RPMI8226 (cell line): ENCODE data around the gene CLHC1.
"Not testable (repeated sequence)": the region's sequence is repeated elsewhere in the genome, so short reads cannot be mapped to it uniquely, and the experiment has no call there.

Source experiments
- DNase-seq: peaks from one replicate; pipeline ENCODE4 v3.0.0-alpha.2; 2015

The CLHC1 gene

DNA sequence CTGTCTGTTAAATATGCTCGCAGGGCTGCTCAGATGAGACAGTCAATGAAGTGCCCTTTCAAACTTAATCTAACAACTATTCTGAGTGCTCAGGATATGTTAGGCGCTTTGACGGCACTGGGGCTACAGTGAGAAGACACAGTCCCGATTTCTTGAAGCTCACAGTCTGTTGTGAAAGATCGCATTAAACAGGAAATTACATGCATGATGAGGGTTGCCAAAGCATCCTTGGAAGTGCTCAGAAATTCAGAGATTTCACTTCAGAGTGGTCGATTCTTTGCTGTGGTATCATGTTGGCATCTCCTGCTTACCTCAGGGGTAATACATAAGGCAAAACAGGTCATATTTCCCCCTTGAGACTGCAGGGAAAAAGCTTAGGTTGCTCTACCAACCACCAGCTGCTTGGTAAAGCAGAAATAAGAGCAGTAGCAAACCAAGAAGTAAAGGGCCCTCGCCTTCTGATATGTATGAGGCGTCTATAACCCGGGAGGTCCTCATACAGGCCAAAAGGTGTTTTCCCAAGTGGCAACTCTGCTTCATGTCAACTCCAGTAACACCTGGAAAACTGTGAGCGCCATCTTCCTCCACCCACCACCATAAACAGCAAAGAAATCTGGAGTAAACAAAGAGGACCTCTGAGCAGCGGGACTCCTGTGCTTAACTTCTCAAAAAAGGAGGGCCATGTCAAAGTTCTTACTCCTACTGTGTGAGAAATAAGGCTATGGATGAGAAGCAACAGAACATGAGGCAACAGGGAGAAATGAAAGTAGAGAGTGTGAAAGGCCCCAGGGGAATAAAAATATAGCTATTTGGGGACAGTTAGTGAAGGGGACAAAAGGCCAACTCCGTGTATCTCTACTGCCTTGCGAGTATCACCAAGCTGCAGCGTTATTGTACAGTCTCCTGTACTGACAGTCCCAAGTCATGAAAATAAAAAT lies 79.3 kb downstream of the CLHC1 start:
- no peak for DNase-seq

DNA sequence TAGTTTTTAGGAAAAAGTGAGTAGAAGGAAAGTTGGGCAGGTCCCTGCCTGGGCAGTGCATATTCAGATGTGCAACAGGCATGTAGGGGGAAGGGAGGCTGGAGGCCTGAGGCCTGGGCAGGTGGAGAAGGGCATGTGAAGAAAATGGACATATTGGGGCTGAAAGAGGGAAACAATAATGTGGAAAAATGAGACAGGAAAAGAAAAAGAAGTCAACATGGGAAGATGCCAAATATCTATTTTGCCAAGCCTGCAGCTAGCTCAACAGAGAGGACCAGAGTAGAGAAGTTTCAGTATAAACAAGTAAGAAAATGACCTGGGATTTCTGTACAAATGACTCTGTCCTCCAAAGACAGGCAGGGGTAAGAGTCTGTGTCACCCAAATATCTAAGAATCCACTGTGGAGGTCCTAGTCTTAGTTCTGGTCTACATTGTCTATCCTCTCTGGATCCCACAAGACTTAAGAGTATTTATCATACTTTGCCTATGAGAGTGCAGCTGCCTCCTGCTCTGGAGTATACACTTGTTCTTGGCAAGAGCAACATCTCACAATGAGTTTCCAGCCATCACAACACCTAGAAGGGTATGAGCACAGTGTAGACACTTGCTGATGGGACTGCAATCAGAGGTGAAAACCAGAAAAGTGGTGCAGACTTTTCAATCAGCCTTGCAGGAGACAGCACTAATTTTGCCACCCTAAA lies 80.2 kb downstream of the CLHC1 start:
- no peak for DNase-seq

DNA sequence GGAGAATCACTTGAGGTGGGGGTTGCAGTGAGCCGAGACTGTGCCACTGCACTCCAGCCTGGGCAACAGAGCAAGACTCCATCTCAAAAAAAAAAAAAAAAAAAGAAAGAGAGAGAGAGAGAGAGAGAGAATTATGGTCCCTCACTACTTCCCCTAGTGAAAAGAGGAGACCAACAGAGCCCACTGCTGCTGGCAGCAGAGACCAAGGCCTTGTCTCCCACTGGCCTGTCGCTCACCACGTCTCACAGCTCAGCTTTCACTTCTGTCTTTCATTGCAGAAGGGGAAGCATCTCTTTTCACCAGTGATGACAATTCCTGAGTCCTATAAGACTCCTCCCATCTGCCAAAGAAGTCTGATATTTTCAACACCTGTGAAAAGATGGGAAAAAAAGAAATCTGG lies 81.3 kb downstream of the CLHC1 start:
- peak; percentile 37 for DNase-seq

DNA sequence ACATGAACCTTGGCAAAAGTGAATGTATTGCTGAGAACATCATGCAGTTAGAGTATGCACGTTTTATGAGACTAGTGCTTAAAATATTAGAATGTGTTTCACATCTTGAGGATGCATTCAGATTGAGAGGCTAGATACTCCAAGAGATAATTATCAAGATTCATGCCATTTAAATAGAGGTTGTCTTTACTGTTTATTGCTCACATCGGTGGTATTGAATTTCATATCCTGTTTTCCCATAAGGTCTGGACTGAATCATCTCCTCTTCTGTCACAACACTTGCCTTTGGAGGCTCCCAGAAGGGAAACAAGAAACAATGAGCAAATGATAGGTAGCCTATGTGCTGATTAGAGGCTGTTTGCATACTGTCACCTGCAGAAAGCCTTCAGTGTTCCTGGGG lies 83.8 kb downstream of the CLHC1 start:
- DNase-seq, result no peak

DNA sequence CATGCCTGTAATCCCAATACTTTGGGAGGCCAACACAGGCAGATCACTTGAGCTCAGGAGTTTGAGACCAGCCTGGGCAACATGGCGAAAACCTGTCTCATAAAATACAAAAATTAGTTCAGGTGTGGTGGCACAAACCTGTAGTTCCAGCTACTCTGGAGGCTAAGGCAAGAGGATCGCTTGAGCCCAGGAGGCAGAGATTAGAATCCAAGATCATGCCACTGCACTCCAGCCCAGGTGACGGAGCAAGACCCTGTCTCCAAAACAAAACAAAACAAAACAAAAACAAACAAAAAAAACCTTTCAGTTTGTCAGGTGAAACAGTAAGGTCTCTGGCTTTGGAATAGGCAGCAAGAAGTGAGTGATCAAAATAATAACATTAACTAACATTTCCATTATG lies 84.6 kb downstream of the CLHC1 start:
- no peak for DNase-seq

DNA sequence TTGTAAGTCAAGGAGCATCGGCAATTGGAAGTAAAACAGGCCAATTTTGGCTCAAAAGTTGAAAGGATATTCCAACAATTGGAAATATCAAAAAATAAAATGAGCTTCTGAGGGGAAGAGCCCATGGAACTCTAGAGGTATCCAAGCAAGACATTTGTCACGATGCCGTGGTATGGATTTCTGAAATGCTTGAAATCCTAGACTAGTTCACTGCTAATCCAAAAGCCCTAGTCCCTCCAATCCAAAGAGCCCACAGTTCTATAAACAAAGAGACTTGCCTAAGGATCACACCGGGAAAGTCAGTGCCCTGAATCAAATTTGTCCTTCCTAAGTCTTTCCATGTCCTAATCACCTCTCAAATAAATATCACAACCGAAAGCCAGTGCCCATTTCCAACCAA lies 85.1 kb downstream of the CLHC1 start:
- DNase-seq, result no peak

DNA sequence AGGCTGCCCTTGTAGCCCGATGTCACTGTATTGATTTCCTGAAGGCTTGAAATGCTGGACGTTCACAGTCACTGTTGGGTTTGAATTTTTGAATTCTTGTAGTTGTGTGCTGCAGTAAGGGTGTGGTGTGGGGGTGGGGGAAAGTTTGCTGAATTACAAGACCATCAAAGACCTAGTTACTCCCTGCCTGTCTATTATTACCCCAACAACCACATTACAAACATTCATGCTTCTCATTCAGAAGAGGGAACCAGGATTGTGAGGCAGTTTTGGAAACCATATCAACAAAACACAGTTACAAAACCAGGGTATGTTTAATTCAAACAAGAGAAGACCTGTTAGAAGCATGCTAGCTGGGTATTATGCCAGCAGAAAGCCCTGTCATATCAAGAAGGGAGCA lies 85.8 kb downstream of the CLHC1 start:
- DNase-seq, result no peak

DNA sequence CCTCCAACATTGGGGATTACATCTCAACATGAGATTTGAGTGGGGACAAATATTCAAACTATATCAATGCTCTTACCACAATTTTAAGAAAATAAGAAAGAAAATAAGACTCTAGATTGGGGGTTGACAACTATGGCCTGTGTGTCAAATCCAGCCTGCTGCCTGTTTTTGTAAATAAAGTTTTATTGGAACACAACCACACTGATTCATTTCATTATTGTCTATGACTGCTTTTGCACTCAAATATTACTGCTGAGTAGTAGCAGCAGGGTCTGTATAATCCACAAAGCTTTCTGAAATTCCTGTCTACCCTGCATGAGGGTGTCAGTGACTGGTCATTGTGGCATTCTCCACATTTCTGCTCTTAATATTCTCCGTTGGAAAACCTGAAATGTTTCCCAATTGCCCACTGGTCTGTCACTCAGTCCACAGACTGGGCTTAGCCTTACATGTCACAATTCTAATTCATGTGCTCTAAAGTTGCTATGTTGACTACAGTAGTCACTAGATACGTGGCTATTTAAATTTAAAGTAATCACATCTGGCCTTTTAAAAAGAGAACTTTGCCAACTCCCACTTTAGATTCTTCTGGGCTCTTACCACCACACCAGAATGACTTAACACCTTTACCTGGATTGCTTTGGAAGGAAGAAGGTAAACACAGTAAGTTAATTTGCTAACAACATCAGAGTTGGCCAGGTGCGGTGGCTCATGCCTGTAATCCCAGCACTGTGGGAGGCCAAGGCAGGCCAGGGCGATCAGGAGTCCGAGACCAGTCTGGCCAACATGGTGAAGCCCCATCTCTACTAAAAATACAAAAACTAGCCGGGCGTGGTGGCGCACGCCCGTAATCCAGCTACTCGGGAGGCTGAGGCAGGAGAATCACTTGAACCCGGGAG lies 86.9 kb downstream of the CLHC1 start:
- no peak for DNase-seq

DNA sequence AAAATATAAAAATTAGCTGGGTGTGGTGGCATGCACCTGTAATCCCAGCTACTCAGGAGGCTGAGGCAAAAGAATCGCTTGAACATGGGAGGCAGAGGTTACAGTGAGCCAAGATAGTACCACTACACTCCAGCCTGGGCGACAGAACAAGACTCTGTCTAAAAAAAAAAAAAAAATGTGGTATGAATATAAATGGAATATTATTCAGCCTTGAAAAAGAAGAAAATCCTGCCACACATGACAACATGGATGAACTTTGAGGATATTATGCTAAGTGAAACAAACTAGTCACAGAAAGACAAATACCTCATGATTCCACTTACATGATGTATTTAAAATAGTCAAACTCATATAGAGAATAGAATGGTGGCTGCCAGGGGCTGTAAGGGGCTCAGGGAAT lies 88.4 kb downstream of the CLHC1 start:
- DNase-seq, result not testable (repeated sequence)

DNA sequence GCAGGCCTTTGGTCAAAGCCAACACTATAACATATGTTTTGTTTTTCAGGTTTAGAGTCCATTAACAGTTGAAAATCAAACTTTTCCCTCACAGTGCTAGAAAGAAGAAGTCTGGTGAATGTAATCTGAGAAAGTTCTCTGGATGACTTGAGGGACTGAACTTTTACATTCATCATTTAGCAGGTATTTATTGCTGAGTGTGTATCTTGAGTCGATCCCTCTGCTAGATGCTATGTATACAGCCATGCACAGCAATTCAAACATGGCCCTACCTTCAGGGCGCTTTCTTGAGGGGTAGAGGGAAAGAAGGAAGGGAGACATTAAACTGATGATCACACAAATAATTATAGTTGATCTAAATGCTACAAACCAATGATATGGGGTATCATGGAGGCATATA lies 89.6 kb downstream of the CLHC1 start:
- no peak for DNase-seq

DNA sequence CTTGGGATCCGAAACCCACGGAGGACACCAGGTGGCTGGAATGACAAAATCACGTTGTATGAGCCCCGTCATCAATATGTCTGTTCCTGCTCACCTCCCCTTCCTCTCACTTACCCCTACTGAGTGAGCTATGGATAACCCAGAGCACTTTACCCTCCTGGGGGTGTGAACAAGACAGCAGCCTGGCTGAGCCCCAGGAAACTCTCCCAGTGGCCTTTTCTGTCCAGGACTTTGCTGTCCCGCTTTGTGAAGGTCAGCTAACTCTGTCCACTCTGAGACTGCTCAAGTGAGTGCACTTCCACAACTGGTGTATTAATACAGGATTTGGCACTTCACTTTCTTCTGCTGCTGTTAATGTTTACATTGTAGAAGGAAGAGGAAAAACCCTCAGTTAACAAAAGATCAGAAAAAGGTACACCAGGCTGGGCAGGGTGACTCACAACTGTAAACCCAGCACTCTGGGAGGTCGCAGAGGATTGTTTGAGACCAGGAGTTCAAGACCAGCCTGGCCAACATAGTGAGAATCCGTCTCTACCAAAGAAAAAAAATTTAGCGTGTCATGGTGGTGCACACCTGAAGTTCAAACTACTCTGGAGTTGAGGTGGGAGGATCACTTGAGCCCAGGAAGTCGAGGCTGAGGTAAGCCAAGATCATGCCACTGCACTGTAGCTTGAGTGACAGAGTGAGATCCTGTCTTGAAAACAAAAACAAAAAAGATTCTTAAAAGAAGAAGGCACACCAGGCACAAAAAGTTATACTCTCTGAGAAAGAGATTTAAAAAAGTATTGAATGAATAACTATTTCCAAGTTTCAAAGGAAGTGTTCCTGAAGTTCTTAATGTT lies 90.3 kb downstream of the CLHC1 start:
- no peak for DNase-seq

DNA sequence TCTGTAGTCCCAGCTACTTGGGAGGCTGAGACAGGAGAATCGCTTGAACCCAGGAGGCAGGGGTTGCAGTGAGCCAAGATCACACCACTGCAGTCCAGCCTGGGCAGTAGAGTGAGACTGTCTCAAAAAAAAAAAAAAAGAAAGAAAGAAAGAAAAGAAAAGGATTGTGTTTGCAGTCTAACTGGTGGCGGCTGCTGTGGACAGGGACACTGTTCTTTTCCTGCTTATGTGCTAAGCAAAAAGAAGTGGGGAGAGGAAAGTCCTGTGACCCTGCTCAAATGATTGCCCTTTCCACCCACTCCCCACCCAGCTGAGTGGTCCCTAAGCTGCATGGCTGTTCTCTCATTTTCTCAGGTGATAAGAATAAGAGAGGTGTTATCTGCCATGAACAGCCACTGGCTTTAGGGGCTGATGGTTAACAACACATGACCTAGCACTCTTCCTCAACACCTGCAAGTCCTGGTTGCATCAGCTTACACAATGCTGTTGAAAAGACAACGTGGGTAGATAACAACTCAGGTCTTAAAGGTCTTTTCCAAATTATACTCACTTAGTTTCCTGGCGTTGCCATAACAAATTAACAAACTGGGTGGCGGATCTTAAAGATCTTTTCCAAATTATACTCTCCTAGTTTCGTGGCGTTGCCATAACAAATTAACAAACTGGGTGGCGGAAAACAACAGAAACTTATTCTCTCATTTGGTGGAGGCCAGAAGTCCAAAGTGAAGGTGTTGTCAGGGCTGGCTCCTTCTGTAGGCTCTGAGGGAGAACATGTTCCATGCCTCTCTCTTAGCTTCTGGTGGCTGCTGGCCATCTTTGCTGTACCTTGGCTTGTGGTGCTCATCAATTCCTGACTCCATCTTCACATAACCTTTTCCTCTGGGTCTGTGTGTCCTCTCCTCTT lies 91.5 kb downstream of the CLHC1 start:
- DNase-seq, result no peak

DNA sequence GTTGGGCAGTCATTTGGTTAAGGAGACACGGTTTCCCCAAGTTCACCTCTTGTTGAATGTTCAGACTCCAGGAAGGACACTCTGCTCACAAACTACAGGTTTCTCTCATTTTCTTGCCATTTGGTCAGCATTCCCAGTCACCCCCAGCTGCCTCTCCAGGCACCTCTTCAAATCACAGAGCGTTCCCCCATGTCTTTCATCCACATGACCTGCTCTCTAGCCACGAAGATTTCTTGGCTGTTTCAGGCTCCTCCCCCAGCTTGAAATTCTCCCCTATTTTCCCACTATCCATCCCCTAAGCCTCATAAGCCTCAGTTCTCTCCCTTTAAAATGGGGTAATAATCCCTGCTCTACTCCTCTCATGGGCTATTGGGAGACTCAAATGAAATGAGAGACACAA lies 92.8 kb downstream of the CLHC1 start:
- no peak for DNase-seq

DNA sequence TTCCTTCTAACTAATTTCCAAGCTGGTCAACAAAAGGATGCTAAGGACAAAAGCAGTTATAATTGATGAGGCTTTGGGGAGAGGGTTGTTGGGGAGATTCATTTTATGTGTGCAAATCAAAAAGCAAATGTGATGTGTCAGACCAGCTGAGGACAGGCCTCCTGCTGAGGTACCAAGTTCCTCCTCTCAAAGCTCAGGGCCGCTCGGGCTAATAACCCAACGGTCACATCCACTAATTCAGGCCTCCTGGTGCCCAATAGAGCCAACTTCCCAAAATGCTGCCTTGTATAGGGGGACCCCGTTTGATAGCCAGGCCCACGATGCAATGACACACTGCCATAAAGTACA lies 93.2 kb downstream of the CLHC1 start:
- no peak for DNase-seq

DNA sequence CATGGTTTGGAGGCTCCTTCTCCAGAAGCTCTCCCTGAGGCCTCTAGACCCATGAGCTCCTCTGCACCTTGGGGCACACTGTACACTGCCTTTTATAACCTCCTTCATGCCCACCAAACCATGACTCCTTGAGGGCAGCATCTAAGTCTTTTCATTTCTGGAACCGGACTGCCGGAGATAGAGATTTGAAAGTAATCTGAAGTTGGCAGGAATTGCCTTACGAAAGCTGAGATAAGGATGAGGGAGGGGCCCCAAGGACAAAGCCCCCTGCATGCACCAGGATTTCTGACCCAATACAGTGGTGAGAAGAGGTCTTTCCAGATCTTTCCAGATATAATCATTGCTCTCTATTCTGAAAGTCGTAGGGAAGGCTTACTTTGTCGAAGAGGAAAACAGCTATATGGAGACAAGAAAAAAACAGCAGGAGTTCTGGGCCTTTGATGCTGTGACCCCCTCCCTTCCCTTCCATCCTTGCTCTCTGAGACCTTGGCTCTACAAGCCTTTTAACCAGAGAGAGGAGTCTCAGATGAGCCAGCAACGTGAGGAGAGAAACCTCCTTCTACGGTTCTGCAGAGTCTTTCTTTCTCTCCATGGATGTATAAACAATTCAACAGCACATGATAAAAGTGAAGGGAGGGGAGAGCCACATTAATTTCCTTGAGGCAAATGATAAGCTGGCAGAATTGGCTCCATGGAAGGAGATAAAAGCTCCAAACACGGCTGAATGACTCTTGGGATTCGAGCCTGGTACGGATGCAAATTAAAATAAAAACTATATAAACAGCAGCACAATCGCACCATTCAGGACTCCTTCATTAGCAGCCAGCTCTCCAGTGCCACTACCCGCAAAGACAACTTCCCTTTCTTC lies 93.8 kb downstream of the CLHC1 start:
- no peak for DNase-seq

DNA sequence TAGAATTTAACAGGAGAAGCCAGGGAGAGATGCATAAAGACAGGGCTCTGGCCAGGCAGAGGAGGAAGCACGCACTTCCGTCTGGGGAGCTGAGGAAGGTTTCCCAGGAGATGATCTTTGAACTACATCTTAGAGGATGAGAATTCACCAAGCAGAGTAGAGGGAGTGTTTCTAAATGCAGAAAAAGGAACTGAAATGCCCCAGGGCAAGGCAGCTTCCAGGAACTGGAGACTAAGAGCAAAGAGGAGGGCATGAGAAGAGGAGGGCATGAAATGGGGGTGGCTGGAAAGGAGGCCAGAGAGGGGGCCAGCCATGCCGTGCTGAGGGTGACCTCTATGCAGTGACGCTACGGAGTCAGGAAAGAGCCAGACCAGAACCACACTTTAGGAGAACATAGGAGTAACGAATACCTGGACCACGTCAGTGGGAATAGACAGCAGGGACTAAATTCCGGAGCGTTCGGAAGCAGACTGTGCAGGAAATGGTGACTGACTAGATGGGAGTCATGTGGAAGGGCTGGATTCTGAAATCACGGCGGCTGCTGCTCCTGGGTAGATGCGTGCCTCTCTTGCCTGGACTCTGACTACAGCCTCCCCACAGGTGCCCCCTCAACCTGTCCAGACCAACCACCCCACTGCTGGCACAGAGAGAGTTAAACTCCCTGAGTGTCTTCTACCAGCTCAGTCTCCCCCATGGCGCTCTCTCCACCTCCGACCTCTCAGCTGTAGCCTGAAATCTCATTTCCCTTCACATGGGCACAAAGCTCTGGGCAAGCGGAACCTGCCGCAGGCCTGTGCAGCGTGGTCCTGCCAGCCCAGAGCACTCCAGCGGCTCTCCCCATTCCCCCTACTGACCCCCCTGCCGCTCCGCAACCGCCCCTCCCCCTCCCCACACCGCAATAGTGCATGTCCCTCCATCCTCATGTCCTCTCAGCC lies 94.8 kb downstream of the CLHC1 start:
- peak; percentile 15 for DNase-seq

DNA sequence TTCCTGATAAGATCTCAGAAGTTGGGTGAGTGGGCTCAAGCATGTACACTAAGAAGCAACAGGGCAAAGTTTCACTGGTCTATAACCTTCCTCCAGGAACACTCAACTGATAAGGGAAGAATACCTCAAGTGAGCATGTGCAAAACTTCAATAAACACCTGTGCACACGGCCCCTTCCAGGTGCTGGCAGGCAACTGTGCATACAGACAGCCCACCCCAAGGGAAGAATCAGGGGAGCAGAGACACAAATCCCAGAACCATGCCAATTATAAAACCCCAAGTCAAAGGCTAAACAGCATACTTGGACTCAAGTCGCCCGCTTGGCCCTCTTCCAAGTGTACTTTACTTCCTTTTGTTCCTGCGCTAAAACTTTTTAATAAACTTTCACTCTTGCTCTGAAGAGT lies 96.0 kb downstream of the CLHC1 start:
- peak; percentile 49 for DNase-seq

DNA sequence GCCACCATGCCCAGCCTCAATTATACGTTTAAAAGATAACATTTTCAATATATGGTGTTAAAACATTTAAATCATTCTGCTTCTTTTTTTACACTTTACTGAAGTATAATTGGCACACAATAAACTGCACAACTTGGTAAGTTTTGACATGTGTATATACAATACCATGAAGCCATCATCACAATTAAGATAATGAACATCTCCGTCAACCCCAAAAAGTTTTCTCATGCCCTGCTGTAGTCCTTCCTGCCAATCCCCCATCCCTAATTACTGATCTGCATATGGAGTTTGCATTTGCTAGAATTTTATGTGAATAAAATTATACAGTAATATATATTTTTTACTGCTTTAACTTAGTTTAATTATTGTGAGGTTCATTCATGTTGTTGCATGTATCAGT lies 96.6 kb downstream of the CLHC1 start:
- DNase-seq, result no peak

DNA sequence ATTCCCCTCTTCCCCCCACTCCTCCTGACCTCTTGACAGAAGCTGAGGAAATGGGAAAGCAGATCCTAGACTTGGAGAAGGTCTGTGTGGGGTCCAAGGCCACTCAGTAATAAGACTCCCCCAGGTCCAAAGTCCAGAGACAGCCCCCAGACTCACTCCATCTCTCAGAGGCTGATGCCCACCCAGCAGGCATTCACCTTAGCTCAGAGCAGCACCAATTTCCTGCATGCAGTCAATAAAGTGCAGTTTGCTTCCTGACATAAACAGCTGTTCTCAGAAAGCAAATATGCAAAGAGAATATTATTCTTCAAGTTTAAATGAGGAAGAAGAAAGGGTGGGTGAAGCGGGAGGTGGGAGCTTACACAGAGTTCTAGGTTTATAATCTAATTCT lies 97.8 kb downstream of the CLHC1 start:
- no peak for DNase-seq
